Right lobe of liver (tissue), 4 donors: ENCODE results near the gene GRK6.

Experiments
- CTCF ChIP-seq, 4 donors: fragments of 200-600 bp in 3 of 4; fragments of 450-650 bp in 1 of 4; IDR thresholded peaks; one replicate each; pipeline versions ENCODE4 v1.5.1 to v1.8.0; 2016 to 2022; ENCODE audit warnings: antibody characterized with exemption in 4 of 4, mild to moderate bottlenecking in 2 of 4
- POLR2A ChIP-seq: fragments of 450-650 bp; IDR thresholded peaks from one replicate; pipeline ENCODE4 v1.6.1; 2017; ENCODE audit warnings: antibody characterized with exemption, mild to moderate bottlenecking
- donor health status: DM: no; HTN: no; CAD: no.
- donor health status: DM: no; HTN: no; CAD: no.
- donor health status: DM: no; HTN: yes; CAD: no.

GRCh38 chr5:177397875-177398390 lies 28.5 kb upstream of the GRK6 start:
- TF ChIP-seq CTCF (IDR thresholded peaks at IDR 0.05) (no peak), POLR2A (no peak)
